Superior temporal gyrus (tissue), 1 donor: ENCODE data around the gene ZNF763.
A peak's percentile ranks its signal among the peaks of the same experiment; 100 is the strongest.
"Not testable (repeated sequence)": the region's sequence is repeated elsewhere in the genome, so short reads cannot be mapped to it uniquely, and the experiment has no call there.

Experiments
- DNase-seq: peaks from one replicate; pipeline ENCODE4 v3.0.0-alpha.2; 2016; ENCODE audit errors: extremely low spot score

The ZNF763 gene

DNA sequence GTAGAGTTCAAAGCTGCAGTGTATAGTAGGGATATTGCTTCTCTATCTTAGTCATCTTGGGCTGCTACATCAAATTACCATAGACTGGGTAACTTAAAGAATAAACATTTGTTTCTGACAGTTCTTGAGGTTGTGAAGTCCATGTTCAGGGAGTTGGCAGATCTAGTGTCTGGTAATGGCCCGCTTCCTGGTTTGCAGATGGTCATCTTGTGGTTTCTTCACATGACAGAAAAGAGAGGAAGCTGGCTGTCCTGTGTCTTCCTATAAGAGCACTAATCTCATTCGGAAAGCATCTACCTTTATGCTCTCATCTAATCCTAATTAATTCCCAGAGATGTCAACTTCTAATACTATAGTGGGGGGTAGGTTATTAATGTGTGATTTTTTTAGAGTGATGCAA lies 6.2 kb downstream of the ZNF763 start:
- no peak for DNase-seq

DNA sequence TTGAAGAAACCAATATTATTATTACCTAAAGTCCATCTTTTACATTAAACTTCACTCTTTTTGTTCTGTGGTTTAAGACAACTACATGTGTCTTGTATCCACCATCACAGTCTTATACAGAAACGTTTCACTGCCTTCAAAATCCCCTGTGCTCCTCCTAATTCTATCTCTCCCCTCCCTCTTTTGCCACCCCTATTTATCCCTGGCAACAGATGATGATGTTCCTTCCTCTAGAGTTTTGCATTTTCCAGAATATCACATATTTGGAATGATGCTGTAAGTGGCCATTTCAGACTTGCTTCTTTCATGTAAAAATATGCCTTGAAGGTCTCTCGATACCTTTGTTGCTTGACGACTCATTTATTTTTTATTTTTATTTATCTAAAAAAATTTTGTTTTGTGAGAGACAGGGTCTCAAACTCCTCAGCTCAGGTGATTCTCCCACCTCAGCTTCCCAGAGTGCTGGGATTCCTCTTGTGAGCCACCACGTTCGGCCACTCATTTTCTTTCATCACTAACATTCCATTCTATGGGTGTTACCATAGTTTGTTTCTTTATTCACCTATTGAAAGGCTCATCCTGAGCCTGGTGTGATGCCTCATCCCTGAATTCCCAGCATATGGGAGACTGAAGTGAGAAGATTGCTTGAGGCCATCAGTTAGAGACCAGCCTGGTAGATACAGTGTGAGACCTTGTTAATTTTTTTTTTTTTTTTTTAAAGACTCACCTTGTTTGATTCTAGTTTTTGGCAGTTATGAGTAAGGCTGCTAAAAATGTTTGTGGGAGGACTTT lies 8.4 kb downstream of the ZNF763 start:
- no peak for DNase-seq

DNA sequence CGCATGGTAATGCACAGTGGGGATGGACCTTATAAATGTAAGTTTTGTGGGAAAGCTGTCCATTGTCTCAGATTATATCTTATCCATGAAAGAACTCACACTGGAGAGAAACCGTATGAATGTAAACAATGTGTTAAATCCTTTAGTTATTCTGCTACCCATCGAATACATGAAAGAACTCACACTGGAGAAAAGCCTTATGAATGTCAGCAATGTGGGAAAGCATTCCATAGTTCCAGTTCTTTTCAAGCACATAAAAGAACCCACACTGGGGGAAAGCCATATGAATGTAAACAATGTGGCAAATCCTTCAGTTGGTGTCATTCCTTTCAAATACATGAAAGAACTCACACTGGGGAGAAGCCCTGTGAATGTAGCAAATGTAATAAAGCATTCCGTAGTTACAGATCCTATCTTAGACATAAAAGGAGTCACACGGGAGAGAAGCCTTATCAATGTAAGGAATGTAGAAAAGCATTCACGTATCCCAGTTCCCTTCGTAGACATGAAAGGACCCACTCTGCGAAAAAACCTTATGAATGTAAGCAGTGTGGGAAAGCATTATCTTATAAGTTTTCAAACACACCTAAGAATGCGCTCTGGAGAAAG lies 13.8 kb downstream of the ZNF763 start:
- no peak for DNase-seq

DNA sequence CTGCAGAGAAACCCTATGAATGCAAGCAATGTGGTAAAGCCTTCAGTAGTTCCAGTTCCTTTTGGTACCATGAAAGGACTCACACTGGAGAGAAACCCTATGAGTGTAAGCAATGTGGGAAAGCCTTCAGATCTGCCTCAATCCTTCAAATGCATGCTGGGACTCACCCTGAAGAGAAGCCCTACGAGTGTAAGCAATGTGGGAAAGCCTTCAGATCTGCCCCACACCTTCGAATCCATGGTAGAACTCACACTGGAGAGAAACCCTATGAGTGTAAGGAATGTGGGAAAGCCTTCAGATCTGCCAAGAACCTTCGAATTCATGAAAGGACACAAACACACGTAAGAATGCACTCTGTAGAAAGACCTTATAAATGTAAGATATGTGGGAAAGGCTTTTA lies 14.7 kb downstream of the ZNF763 start:
- no peak for DNase-seq

DNA sequence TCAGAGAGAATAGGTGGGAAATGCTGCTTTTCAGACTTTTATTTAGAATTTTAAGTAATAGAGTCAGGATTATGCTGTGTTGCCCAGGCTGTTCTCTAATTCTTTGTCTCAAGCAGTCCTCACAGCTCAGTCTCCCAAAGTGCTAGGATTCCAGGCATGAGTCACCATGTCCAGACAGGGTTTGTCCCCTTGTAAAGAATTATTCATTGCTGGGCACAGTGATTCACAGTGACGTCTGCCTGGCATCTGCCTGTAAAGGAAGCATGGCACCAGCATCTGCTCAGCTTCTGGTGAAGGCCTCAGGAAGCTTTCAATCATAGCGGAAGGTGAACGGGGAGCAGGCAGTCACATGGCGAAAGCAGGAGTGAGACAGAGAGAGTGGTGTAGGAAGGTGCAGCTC lies 17.7 kb downstream of the ZNF763 start:
- no peak for DNase-seq

DNA sequence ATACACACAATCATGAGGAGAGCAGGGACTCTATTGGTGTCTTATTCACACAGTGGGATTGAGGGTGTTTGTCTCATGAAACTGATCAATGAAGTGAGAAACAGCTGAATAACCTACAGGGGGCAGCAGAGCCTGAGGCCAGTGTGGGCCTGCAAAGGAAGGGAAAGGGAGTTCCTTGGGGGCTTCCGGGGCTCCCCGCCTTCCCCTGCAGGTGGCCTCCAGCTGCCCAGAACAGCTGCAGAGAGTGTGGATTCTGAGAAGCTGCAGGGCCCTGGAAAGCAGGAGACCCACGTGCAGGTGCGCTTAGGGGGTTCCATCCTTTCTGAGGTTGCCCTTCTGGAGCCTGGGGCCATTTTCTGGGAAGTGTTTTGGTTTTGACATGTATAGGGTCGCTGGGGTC lies 20.1 kb downstream of the ZNF763 start:
- no peak for DNase-seq

DNA sequence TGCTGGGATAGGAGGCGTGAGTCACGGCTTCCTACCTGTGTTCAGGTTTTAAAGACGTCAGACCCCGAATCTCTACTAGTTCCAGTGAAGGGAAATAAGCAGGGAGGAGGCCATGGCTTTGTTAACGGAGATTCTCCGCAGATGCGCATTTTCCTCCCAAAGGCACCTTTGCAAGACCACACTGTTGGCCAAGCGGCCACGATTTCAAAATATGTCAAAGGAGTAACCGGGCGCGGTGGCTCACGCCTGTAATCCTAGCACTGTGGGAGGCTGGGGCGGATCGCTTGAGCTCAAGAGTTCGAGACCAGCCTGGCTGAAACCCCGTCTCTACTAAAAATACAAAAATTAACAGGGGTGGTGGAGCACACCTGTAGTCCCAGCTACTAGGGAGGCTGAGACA lies 21.9 kb downstream of the ZNF763 start:
- no peak for DNase-seq

DNA sequence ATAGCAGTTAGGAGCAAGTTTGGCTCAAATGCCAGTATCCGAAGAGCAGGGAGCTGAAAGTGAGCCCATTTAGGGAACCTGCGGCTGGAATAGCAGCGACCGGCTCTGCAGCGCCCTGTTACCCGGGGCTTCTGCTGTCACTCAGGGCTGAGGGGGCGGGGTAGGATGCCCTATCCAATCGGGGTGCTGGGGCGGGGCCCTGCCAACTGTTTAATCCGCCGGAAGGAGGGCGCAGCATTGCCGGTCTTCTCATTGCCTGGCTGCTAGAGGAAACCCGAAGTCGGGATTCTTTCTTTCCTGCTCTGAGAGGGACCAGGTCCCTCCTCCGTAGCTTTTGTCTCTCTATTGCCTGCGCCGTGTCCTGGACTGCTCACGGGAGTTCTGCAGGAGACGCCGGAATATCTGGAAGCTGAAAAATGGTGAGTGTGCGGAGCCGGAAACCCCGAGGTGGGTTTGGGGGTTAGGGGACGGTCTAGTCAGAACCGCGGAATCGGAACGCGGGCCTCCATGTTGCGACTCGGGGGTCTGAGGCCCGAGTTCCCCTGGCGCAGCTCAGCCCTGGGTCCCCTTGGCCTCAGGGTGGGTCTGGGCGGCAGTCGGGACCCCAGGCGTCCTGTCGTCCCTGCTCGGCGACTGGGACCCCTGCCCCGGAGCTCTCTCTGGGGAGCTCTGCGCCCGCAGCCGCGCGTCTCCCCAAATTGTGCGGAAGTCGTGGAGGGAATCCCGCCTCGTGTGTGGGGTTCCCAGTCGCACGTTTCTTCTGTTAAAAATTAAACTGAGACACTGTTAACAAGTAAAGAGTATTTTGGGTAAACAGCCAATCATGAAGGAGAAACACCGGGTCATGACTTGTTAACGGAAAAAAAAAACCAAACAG lies 22.8 kb downstream of the ZNF763 start:
- peak; percentile 89 for DNase-seq

DNA sequence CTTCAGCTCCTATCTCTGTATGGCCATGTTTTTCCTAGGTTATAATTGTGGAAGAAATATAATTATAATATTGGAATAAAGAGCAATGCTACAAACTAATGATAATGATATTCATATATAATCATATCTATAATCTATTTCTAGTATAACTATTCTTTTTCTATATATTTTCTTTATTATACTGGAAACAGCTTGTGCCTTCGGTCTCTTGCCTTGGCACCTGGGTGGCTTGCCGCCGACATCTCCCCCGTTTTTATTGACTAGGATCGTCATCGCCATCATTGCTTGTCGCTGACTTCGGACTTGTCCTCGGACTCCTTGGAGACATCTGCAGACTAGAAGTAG lies 24.2 kb downstream of the ZNF763 start:
- DNase-seq, result no peak

DNA sequence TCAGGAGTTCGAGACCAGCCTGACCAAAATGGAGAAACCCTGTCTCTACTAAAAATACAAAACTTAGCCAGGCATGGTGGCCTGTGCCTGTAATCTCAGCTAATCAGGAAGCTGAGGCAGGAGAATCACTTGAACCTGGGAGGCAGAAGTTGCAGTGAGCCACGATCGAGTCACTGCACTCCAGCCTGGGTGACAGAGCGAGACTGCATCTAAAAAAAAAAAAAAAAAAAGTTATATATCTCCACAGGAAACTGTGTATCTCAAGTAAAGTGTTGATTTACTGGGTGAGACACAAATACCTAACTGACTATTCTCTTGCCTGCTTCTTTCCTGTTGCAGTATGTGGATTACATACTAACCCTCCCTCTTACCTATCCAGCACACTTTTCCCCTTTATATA lies 27.1 kb downstream of the ZNF763 start:
- not testable (repeated sequence) for DNase-seq

DNA sequence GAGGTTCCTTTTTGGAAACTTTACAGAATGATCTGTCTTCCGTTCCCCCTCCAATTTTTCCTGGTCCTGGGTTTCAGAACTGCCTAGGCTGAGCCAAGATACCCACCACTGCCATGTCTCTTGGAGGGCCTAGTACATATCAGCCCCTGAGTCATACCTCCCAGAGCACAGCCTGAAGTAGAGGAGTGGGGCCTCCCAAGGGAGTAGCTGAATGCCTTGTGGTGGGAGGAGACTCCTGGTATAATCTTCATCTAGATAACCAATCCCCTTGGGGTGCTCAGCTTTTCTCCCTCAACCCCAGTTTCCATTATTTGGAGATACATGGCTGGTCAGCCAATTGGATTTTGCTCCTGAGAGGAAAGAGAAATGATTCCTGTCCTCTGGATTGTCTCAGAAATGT lies 30.3 kb downstream of the ZNF763 start:
- no peak for DNase-seq

DNA sequence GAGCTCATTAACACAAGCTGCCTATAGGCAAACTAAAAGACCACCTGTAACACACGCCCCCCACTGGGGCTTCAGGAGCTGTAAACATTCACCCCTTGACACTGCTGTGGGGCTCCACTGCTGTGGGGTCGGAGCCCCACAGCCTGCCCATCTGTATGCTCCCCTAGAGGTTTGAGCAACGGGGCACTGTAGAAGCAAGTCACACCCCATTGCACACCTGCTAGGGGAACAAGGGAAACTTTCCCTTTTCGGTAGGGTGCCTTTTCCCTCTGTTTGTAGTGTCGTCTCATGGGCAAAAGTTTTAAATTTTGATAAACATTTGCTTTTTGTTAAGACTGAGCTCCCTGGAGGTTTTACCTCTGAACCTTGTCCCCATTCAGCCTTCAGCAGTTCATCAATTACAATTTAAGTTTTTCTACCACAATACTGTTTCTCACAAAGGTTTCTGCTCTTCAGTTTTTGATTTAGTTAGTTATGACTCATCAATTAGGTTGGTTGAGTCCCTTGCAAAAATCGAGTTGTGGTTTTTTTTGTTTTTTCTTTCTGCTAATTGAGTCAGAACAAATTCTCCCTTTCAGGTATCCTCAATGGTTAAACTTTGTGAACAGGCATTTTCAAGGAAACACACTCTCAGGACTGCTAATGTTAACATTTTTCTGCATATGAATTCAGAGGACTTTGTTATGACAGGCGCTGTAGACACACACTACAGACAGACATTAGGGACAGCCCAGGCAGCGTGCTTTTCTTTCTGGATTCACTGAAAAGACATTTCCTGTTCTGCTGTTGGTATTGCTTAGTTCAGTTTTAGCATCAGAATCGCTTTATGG lies 35.5 kb downstream of the ZNF763 start:
- no peak for DNase-seq

DNA sequence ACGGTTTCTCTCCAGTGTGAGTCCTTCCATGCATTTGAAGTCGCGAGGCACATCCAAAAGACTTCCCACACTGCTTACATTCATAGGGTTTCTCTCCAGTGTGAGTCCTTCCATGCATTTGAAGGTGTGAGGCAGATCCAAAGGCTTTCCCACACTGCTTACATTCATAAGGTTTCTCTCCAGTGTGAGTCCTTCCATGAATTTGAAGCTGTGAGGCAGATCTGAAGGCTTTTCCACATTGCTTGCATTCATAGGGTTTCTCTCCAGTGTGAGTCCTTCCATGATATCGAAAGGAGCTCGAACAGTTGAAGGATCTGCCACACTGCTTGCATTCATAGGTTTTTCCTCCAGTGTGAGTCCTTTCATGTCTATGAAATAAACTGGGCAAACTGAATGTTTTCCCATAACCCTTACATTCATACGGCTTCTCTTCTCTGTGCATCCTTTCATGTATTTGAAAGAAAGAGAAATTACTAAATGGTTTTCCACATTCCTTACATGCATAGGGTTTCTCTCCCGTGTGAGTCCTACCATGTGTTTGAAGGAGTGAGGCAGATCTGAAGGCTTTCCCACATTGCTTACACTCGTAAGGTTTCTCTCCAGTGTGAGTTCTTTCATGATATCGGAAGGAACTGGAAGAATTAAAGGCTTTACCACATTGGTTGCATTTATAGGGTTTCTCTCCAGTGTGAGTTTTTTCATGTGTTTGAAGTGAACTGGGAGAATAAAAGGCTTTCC lies 50.3 kb downstream of the ZNF763 start:
- no peak for DNase-seq

DNA sequence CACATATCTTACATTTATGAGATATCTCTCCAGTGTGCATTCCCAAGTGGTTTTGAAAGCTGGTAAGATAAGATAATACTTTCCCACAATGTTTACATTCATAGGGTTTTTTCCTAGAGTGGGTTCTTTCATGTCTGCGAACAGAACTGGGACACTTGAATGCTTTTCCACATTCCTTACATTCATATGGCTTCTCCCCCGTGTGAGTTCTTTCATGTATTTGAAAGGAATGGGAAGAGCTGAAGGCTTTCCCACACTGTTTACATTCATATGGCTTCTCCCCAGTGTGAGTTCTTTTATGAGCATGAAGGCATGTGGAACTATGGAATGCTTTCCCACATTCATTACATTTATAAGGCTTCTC lies 50.9 kb downstream of the ZNF763 start:
- no peak for DNase-seq
